WI38 (cell line): ENCODE results near the gene TRPT1.

ENCODE experiments used
- H3K4me3 ChIP-seq: 2 replicates; pipeline ENCODE4 v1.5.1; 2011; ENCODE audit warnings: low read depth, mild to moderate bottlenecking, control low read depth, low read length
- CTCF ChIP-seq: IDR thresholded peaks from 2 replicates; pipeline ENCODE4 v1.5.1; 2012; ENCODE audit warnings: low read depth, mild to moderate bottlenecking, control low read depth, low read length

The TRPT1 gene

DNA sequence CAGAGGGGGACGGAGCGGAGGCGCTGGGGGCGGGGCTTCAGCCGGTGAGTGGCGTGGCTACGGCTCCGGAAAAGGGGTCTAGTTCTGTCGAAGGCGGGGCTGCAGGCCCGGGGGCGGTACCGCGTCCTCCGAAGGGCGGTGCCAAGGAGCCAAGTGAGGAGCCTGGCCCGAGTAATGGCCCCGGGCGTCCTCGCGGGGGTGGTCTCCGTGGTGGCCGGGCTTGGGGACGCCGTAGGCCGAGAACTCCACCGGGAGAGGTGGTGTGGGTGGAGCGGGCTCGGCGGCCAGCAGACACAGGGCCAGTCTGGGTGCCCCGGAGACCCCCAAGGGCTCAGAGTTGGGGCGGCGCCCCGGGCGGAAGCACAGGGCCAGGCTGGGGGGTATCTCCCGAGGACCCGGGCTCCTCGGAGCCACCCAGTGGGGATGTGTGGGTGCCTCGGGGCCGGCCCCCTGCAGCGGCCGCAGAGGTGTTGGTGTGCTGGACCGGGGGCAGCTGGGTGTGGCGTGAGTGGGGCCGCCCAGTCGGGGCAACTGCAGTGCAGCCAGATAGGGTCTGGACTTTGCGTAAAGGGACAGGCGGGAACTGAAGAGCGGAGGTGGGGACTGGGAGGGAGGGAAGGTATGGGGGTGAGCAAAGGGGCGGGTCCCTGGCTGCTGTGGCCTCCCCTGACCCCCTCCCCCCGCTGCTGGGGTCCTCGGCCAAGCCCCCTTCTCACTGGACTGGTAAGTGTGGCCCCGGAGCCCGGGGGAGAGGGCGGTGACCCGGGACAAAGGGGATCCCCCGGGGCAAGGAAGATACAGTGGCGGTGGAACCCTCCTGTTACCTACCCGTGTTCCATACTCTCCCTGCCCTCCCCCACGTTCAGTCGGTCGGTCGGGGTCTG lies 15.7 kb upstream of the TRPT1 start:
- TF ChIP-seq CTCF = no peak
- peak overlapping the region; percentile 84 for H3K4me3 ChIP-seq

DNA sequence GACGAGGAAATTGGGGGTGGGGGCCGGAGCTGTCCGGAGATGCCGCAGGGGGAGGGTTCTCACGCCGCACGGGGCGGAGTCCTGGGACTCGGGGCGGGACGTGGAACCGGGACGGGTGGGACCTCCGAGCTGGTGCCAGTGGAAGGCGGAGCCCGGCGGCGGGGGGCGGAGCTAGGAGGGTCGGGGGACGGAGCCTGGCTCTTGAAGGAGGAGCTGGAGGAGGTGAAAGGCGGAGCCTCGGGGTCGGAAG lies 15.2 kb upstream of the TRPT1 start:
- no peak for TF ChIP-seq CTCF
- peak overlapping the region; percentile 69 for H3K4me3 ChIP-seq

- no peak for TF ChIP-seq CTCF
- peak within 1 kb of the TSS; percentile 84 for H3K4me3 ChIP-seq
Observed at GRCh38 chr11:64240435-64241240, 14.7 kb upstream of the TRPT1 start, which contains the start of gene FKBP2. FKBP2 (plus strand) TSS chr11:64241095; CDS start chr11:64242388, 1,293 bp downstream.

DNA sequence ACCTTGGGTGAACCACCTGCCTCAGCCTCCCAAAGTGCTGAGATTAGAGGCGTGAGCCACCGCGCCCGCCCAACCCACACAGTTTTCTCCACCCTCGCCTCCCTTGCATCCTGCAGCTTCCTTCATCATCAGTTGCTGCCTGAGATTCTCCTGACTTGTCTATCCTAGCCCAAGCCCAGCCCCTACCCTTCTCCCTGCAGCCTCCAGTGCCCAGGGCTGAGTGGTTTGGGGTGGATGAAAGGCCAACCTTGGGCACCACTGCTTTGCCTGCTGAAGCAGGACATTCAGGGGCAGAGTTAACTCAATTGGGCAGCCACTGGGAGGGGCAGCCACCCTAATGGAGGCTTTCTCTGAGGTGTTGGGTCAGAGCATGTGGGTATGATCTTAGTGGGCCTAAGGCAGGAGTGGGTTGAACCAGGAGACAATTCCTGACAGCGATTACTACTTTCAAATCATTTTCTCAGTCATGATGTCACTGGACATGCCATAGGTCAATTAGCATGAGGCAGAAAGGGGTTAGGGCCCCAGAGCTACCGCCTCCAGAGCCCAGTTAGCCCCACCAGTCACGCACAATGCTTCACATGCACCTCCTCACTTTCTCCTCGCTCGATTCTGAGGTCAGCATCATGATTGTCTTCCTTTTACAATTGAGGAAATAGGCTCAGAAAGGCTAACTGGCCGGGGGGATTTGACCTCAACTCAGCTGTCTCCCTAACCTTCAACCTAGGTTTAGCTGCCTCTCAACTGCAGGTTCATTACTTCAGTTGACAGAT lies 13.9 kb upstream of the TRPT1 start:
- peak overlapping the region; percentile 69 for H3K4me3 ChIP-seq
- TF ChIP-seq CTCF = no peak

DNA sequence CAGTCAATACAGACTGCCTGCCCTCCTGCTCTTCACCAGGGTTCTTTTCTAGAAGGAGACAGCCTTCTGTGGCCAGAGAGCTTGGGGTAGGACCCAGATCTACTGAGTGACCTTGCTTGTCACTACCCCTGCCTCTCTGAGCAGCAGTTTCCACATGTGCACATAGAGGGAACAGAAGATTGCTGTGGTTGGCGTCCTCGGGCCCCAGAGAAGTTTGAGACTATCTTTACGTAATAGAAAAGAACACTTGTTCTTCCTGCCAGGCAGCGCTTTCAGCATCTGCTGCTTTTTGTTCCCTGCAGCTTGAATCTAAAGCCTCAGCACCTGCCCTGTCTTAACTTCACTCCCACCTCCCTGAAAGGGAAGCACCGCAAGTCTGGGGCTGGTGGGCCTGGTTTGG lies 13.0 kb upstream of the TRPT1 start:
- H3K4me3 ChIP-seq = no peak overlapping the region
- no peak for TF ChIP-seq CTCF

GRCh38 chr11:64238076-64238475 lies 12.1 kb upstream of the TRPT1 start:
- no peak for TF ChIP-seq CTCF
- H3K4me3 ChIP-seq = no peak overlapping the region
